A549 (cell line): ENCODE measurements around the gene COL5A2.

Experiments used
- CTCF ChIP-seq: fragments of >200 bp; sonication (Bioruptor Twin); formaldehyde crosslinking; IDR thresholded peaks from 3 replicates; pipeline ENCODE4 v1.5.1; 2016
- EP300 ChIP-seq, 2 experiments: fragments of >200 bp; sonication (Bioruptor Twin); formaldehyde crosslinking; IDR thresholded peaks; 2 replicates in 1 of 2; 3 replicates in 1 of 2; pipeline ENCODE4 v1.6.1; 2016 to 2017
- HDAC2 ChIP-seq: fragments of 200-600 bp; sonication (generic); IDR thresholded peaks from 2 replicates; pipeline ENCODE4 v1.6.1; 2016
- NR3C1 ChIP-seq: fragments of >200 bp; sonication (Bioruptor Twin); formaldehyde crosslinking; IDR thresholded peaks from 3 replicates; pipeline ENCODE4 v1.6.1; 2017
- POLR2A ChIP-seq: IDR thresholded peaks from 2 replicates; pipeline ENCODE4 v1.6.1; 2012; ENCODE audit warnings: mild to moderate bottlenecking, low read length
- RAD21 ChIP-seq, 2 experiments: fragments of >200 bp in 1 of 2; sonication (Bioruptor Twin) in 1 of 2; formaldehyde crosslinking in 1 of 2; IDR thresholded peaks in 1 of 2; conservative IDR thresholded peaks in 1 of 2; 2 replicates in 1 of 2; 3 replicates in 1 of 2; pipeline ENCODE4 v1.6.1; 2012 to 2018; ENCODE audit warnings: inconsistent platforms in 1 of 2
- RARB ChIP-seq: fragments of 250-450 bp; sonication (Bioruptor Pico); IDR thresholded peaks from 2 replicates; pipeline ENCODE4 v1.8.0; 2021; ENCODE audit warnings: mild to moderate bottlenecking, moderate library complexity

- TF ChIP-seq RAD21 (conservative IDR thresholded peaks at IDR 0.05 in 1 of 2, IDR thresholded peaks at IDR 0.05 in 1 of 2) (no peak), CTCF (no peak), RARB (CRISPR knock-in tag) (no peak), POLR2A (no peak), NR3C1 (no peak), EP300 (IDR thresholded peaks at IDR 0.05) (no peak), HDAC2 (no peak)
Measured at GRCh38 chr2:189116087-189116486, 63.5 kb downstream of the COL5A2 start.
